Measurements from ENCODE around the gene LEMD2. TPM values are rescaled to one million over a fixed set of nuclear protein-coding genes. Genes with fewer than 3 reads are reported as not detected.

The LEMD2 gene
- total and polyA plus RNA-seq, 9 of the 15 experiments (the other 6 are each of a cell fraction or from before 2014, with no cell fraction given): 0.32 to 46.3 (median 30.8) TPM

- BruUV-seq (replicated peaks): no TSS peak
- TF ChIP-seq SIN3A (IDR thresholded peaks at IDR 0.05; ENCODE audit: borderline replicate concordance in 2 of 2, control insufficient read depth in 1 of 2, low read depth in 2 of 2, low read length in 2 of 2): no peak
- TF ChIP-seq CHD4 (IDR thresholded peaks at IDR 0.05; ENCODE audit: insufficient read depth, insufficient replicate concordance, low read depth, low read length, poor library complexity, severe bottlenecking): no peak
- no peak for TF ChIP-seq ZNF586 (CRISPR knock-in tag; conservative IDR thresholded peaks at IDR 0.05)
- TF ChIP-seq ILK (tag; IDR thresholded peaks at IDR 0.05; ENCODE audit: borderline replicate concordance, low read depth): no peak
- TF ChIP-seq RCOR1 (IDR thresholded peaks at IDR 0.05; ENCODE audit: borderline replicate concordance in 1 of 2, low read depth in 2 of 2, low read length in 2 of 2): peak in 1 of 2 experiments; percentile 24; a peak in 1 of 4 replicates
- TF ChIP-seq ZBTB40 (IDR thresholded peaks at IDR 0.05): no peak
- no peak for TF ChIP-seq ZBTB40 (CRISPR knock-in tag; IDR thresholded peaks at IDR 0.05)
- no peak for TF ChIP-seq ID3 (CRISPR knock-in tag; IDR thresholded peaks at IDR 0.05)
- no peak for TF ChIP-seq ID3 (tag; IDR thresholded peaks at IDR 0.05)
- no peak for TF ChIP-seq HDAC8 (tag; IDR thresholded peaks at IDR 0.05)
- TF ChIP-seq THRAP3 (IDR thresholded peaks at IDR 0.05; ENCODE audit: borderline replicate concordance): no peak
- no peak for TF ChIP-seq ZEB2 (IDR thresholded peaks at IDR 0.05)
Observed at GRCh38 chr6:33836806-33837469, 48.0 kb upstream of the LEMD2 start.

More at GRCh38 chr6:33836806-33837469, 48.0 kb upstream of the LEMD2 start:
- H3K27ac ChIP-seq (ENCODE audit: extremely low read depth, low read depth, low read length): no peak overlapping the region
- H3K9me1 ChIP-seq (ENCODE audit: control insufficient read depth, insufficient read depth, low read length): peaks cover 9% of the 10 kb centered on the region
- H3K9me3 ChIP-seq (replicated peaks; ENCODE audit: control insufficient read depth, insufficient read depth, low read depth, low read length): no peaks in the 10 kb centered on the region
- H3K4me3 ChIP-seq: no peak overlapping the region
- H3K4me1 ChIP-seq (replicated peaks in 1 of 2; ENCODE audit: control insufficient read depth in 2 of 2, insufficient read depth in 2 of 2, low read length in 2 of 2): peaks cover 40 to 41% of the 10 kb centered on the region in 2 experiments
- H2AFZ ChIP-seq (ENCODE audit: low read depth, low read length): 0 out of 2 replicates have a peak overlapping the region, but pooled peaks have one; percentile 29
- no peaks in the 10 kb centered on the region for H3K36me3 ChIP-seq (ENCODE audit: control insufficient read depth, insufficient read depth, low read length)
- ATAC-seq (no peak), FAIRE-seq (no peak), DNase-seq (ENCODE audit: extremely low read depth in 1 of 4, low spot score in 3 of 4) (no peak)
- no peak overlapping the region for H3K9ac ChIP-seq (ENCODE audit: insufficient read depth in 1 of 2, low read depth in 2 of 2, low read length in 2 of 2)
- ChIA-PET CTCF (ENCODE audit: low intra/inter-chr PET ratio) (no interaction called here), POLR2A (interaction anchor here (0.5 to 1.2 kb wide), 2 partner anchors 13 to 187 kb away, joined by 3 read pairs; no protein-coding TSS in a partner anchor)
- no peaks in the 10 kb centered on the region for H3K79me2 ChIP-seq (ENCODE audit: control insufficient read depth, insufficient read depth, low read length)
- in situ Hi-C loops (cut with MboI) (no loop called here), intact Hi-C loops (cut with micrococcal nuclease) (no loop called here)
- WGBS (ENCODE audit: insufficient coverage, low coverage, missing lambda C conversion rate): 58% methylated on average over 3 of the region's 3 CpGs
- H3K4me2 ChIP-seq (ENCODE audit: insufficient read depth, low read length): no peak overlapping the region
- H4K20me1 ChIP-seq (replicated peaks; ENCODE audit: control insufficient read depth, insufficient read depth, low read length): no peaks in the 10 kb centered on the region
- no peaks in the 10 kb centered on the region for H3K27me3 ChIP-seq (ENCODE audit: control insufficient read depth in 2 of 2, insufficient read depth in 2 of 2, low read length in 2 of 2)

Measured in K562 (cell line).